IMR-90 (cell line): ENCODE measurements around the gene AK6. TPM values are rescaled to one million over a fixed set of nuclear protein-coding genes. Genes with fewer than 3 reads are reported as not detected.

Source experiments
- ATAC-seq: fragments of 200-7000 bp; cut with Tn5 transposase; 2 replicates; pipeline ENCODE4 v1.9.1; 2020; ENCODE audit warnings: low read depth, mild to moderate bottlenecking, moderate library complexity
- BruUV-seq: library from RNA; stranded (reverse); fragments of 400-500 nt; replicated peaks from 2 replicates; lab custom pipeline; 2021; lab: Mats Ljungman, UMichigan
- CTCF ChIA-PET: fragments of 300-600 bp; formaldehyde crosslinking; extraction: SDS; loops from one replicate; lab custom pipeline; 2021; ENCODE audit warnings: antibody characterized with exemption; lab: Yijun Ruan, JAX
- POLR2A ChIA-PET: fragments of 300-600 bp; sonication (Branson Sonifier 250); formaldehyde crosslinking; loops from one replicate; lab custom pipeline; 2022; ENCODE audit warnings: antibody characterized with exemption; ENCODE audit not compliant: unreplicated experiment; lab: Charles Lee
- DNase-seq: peaks from one replicate; pipeline ENCODE4 v3.0.0; 2013
- H2AFZ ChIP-seq: replicated peaks from 2 replicates; pipeline ENCODE3; 2013; ENCODE audit warnings: low read length, mild to moderate bottlenecking; ENCODE audit not compliant: poor library complexity
- H2AK5ac ChIP-seq: 2 replicates; pipeline ENCODE4 v1.6.1; 2013; ENCODE audit warnings: low read depth, low read length, inconsistent platforms
- H2AK9ac ChIP-seq: replicated peaks from 2 replicates; pipeline ENCODE3; 2013; ENCODE audit warnings: mild to moderate bottlenecking, low read depth, low read length, moderate library complexity; ENCODE audit not compliant: poor library complexity
- H2BK120ac ChIP-seq: 2 replicates; pipeline ENCODE4 v1.6.1; 2013; ENCODE audit warnings: low read depth, low read length, inconsistent platforms
- H2BK15ac ChIP-seq: 3 replicates; pipeline ENCODE4 v1.6.1; 2013; ENCODE audit warnings: low read depth, low read length, inconsistent platforms
- H2BK20ac ChIP-seq: 2 replicates; pipeline ENCODE4 v1.6.1; 2013; ENCODE audit warnings: low read depth, mild to moderate bottlenecking, inconsistent platforms, low read length, moderate library complexity
- H2BK5ac ChIP-seq: 2 replicates; pipeline ENCODE4 v1.6.1; 2013; ENCODE audit warnings: mild to moderate bottlenecking, low read depth, low read length, inconsistent platforms; ENCODE audit not compliant: poor library complexity, severe bottlenecking
- H3K14ac ChIP-seq: replicated peaks from 2 replicates; pipeline ENCODE4 v1.6.1; 2013; ENCODE audit warnings: low read depth, low read length, inconsistent platforms
- H3K18ac ChIP-seq: 2 replicates; pipeline ENCODE4 v1.6.1; 2013; ENCODE audit warnings: low read depth, low read length, control low read depth
- H3K23ac ChIP-seq: 2 replicates; pipeline ENCODE4 v1.6.1; 2013; ENCODE audit warnings: low read depth, low read length, inconsistent platforms
- H3K27ac ChIP-seq: 2 replicates; pipeline ENCODE4 v1.5.1; 2013; ENCODE audit warnings: mild to moderate bottlenecking, control low read depth, low read length; ENCODE audit not compliant: insufficient read depth
- H3K27me3 ChIP-seq: 2 replicates; pipeline ENCODE4 v1.6.1; 2013; ENCODE audit warnings: low read length; ENCODE audit not compliant: control insufficient read depth, insufficient read depth
- H3K36me3 ChIP-seq: 2 replicates; pipeline ENCODE4 v1.6.1; 2013; ENCODE audit warnings: low read length, mixed read lengths; ENCODE audit not compliant: control insufficient read depth, insufficient read depth
- H3K4ac ChIP-seq: 2 replicates; pipeline ENCODE4 v1.6.1; 2013; ENCODE audit warnings: low read depth, low read length, inconsistent platforms
- H3K4me1 ChIP-seq: 2 replicates; pipeline ENCODE4 v1.6.1; 2013; ENCODE audit warnings: low read length, mixed read lengths; ENCODE audit not compliant: control insufficient read depth, insufficient read depth
- H3K4me2 ChIP-seq: 2 replicates; pipeline ENCODE4 v1.6.1; 2013; ENCODE audit warnings: low read depth, mild to moderate bottlenecking, control low read depth, low read length, moderate library complexity
- H3K4me3 ChIP-seq: 2 replicates; pipeline ENCODE4 v1.5.1; 2013; ENCODE audit warnings: low read depth, mild to moderate bottlenecking, control low read depth, low read length, moderate library complexity; ENCODE audit not compliant: insufficient read depth
- H3K56ac ChIP-seq: 2 replicates; pipeline ENCODE4 v1.6.1; 2013; ENCODE audit warnings: low read length, inconsistent platforms; ENCODE audit not compliant: insufficient read depth; ENCODE audit errors: extremely low read depth
- H3K79me1 ChIP-seq, 2 experiments: 2 replicates each; pipeline ENCODE4 v1.6.1; 2013; ENCODE audit warnings: low read length in 2 of 2, inconsistent platforms in 1 of 2, low read depth in 1 of 2
- H3K9ac ChIP-seq: 2 replicates; pipeline ENCODE4 v1.6.1; 2013; ENCODE audit warnings: low read depth, low read length, control low read depth
- H3K9me1 ChIP-seq: 2 replicates; pipeline ENCODE4 v1.6.1; 2013; ENCODE audit warnings: low read length, inconsistent platforms; ENCODE audit not compliant: insufficient read depth
- H3K9me3 ChIP-seq: 2 replicates; pipeline ENCODE4 v1.6.1; 2013; ENCODE audit warnings: low read length; ENCODE audit not compliant: control insufficient read depth, insufficient read depth
- H4K20me1 ChIP-seq: 2 replicates; pipeline ENCODE4 v1.6.1; 2013; ENCODE audit warnings: low read length, inconsistent platforms; ENCODE audit not compliant: insufficient read depth
- H4K5ac ChIP-seq: 2 replicates; pipeline ENCODE4 v1.6.1; 2013; ENCODE audit warnings: mild to moderate bottlenecking, low read depth, low read length, control low read depth
- H4K8ac ChIP-seq, 2 experiments: 2 replicates each; pipeline ENCODE4 v1.6.1; 2013; ENCODE audit warnings: low read depth in 2 of 2, low read length in 2 of 2, control low read depth in 1 of 2, inconsistent platforms in 1 of 2
- H4K91ac ChIP-seq: 2 replicates; pipeline ENCODE4 v1.6.1; 2013; ENCODE audit warnings: low read depth, low read length, inconsistent platforms; ENCODE audit not compliant: insufficient read depth
- BHLHE40 ChIP-seq: fragments of 150-350 bp; IDR thresholded peaks from 2 replicates; pipeline ENCODE4 v1.6.1; 2016; ENCODE audit warnings: mild to moderate bottlenecking, low read depth, low read length
- CEBPB ChIP-seq: IDR thresholded peaks from 2 replicates; pipeline ENCODE4 v1.6.1; 2012; ENCODE audit warnings: low read depth, low read length, improper control_type of control experiment
- MAFK ChIP-seq: IDR thresholded peaks from 2 replicates; pipeline ENCODE4 v1.6.1; 2012; ENCODE audit warnings: low read depth, low read length, improper control_type of control experiment
- MXI1 ChIP-seq: IDR thresholded peaks from 2 replicates; pipeline ENCODE4 v1.6.1; 2012; ENCODE audit warnings: low read depth, mild to moderate bottlenecking, low read length, moderate library complexity, borderline replicate concordance
- POLR2A ChIP-seq: IDR thresholded peaks from 2 replicates; pipeline ENCODE4 v1.6.1; 2012; ENCODE audit warnings: mild to moderate bottlenecking, low read depth, low read length
- SMC3 ChIP-seq: fragments of 150-350 bp; IDR thresholded peaks from 2 replicates; pipeline ENCODE4 v1.6.1; 2016; ENCODE audit warnings: low read depth, mild to moderate bottlenecking, antibody characterized with exemption, low read length, moderate library complexity
- WGBS, 2 experiments: methylation state at CpG; one replicate each; pipeline versions ENCODE4 v1.1.5 to v1.1.7; 2013; ENCODE audit warnings: missing lambda C conversion rate in 2 of 2; ENCODE audit not compliant: insufficient read length in 1 of 2; ENCODE audit errors: extremely low coverage in 2 of 2; 5-methylcytosine and 5-hydroxymethylcytosine counted together
- dilution Hi-C: fragments of 300-500 bp; cut with HindIII; formaldehyde crosslinking; loops from one replicate; pipeline ENCODE4 v1.14.3; 2018; ENCODE audit warnings: low sequenced_read_pairs; ENCODE audit not compliant: unreplicated experiment
- in situ Hi-C: fragments of 300-500 bp; cut with MboI; formaldehyde crosslinking; loops from 3 replicates; pipeline ENCODE4 v1.14.3; 2019; ENCODE audit warnings: low sequenced_read_pairs, inconsistent platforms, mixed read lengths
- intact Hi-C: fragments of 100-400 bp; cut with micrococcal nuclease; formaldehyde crosslinking; loops from 2 replicates; pipeline ENCODE4 v1.10.0; 2022
- polyA plus RNA-seq, 3 experiments: library from polyadenylated mRNA; depleted of rRNA; stranded (reverse); fragments of >200 nt; gene quantifications; 2 replicates each; pipeline ENCODE4 v1.2.3, GENCODE V29; 2012; ENCODE audit warnings: low replicate concordance in 1 of 3
- total RNA-seq: library from RNA; depleted of rRNA; stranded (reverse); fragments of >200 nt; gene quantifications from 2 replicates; pipeline ENCODE4 v1.2.3, GENCODE V29; 2012
- TF ChIP-seq, protein P1 (sequence below): conservative IDR thresholded peaks from 2 replicates; pipeline ENCODE4 v1.5.1; 2012; ENCODE audit warnings: mild to moderate bottlenecking, low read depth, low read length, improper control_type of control experiment
- TF ChIP-seq, protein P2 (sequence below): fragments of 150-350 bp; IDR thresholded peaks from 2 replicates; pipeline ENCODE4 v1.6.1; 2016; ENCODE audit warnings: low read depth, mild to moderate bottlenecking, low read length, moderate library complexity, borderline replicate concordance

Gene AK6
- total and polyA plus RNA-seq, 2 of the 4 experiments (the other 2 are of a cell fraction) = 14.7 to 34.4 TPM

DNA sequence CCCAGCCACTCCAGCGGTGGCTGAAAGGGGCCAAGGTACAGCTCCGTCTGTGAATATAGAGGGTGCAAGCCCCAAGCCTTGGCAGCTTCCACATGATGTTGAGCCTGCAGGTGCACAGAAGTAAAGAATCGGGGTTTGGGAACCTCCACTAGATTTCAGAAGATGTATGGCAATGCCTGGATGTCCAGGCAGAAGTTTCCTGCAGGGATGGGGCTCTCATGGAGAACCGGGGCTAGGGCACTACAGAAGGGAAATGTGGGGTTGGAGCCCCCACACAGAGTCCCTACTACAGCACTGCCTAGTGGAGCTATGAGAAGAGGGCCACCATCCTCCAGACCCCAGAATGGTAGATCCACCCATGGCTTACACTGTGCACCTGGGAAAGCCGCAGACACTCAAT lies 59.9 kb downstream of the AK6 start:
- H3K18ac ChIP-seq = no peak overlapping the region
- H3K27me3 ChIP-seq = no peaks in the 10 kb centered on the region
- H3K9me3 ChIP-seq = no peaks in the 10 kb centered on the region
- H3K14ac ChIP-seq = no peak overlapping the region
- no peak overlapping the region for H2BK120ac ChIP-seq
- H2BK5ac ChIP-seq = no peak overlapping the region
- TF ChIP-seq, protein P1, sequence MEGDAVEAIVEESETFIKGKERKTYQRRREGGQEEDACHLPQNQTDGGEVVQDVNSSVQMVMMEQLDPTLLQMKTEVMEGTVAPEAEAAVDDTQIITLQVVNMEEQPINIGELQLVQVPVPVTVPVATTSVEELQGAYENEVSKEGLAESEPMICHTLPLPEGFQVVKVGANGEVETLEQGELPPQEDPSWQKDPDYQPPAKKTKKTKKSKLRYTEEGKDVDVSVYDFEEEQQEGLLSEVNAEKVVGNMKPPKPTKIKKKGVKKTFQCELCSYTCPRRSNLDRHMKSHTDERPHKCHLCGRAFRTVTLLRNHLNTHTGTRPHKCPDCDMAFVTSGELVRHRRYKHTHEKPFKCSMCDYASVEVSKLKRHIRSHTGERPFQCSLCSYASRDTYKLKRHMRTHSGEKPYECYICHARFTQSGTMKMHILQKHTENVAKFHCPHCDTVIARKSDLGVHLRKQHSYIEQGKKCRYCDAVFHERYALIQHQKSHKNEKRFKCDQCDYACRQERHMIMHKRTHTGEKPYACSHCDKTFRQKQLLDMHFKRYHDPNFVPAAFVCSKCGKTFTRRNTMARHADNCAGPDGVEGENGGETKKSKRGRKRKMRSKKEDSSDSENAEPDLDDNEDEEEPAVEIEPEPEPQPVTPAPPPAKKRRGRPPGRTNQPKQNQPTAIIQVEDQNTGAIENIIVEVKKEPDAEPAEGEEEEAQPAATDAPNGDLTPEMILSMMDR = no peak
- TF ChIP-seq MAFK (no peak), POLR2A (no peak), CEBPB (no peak), BHLHE40 (no peak), MXI1 (no peak), SMC3 (no peak)
- TF ChIP-seq, protein P2, sequence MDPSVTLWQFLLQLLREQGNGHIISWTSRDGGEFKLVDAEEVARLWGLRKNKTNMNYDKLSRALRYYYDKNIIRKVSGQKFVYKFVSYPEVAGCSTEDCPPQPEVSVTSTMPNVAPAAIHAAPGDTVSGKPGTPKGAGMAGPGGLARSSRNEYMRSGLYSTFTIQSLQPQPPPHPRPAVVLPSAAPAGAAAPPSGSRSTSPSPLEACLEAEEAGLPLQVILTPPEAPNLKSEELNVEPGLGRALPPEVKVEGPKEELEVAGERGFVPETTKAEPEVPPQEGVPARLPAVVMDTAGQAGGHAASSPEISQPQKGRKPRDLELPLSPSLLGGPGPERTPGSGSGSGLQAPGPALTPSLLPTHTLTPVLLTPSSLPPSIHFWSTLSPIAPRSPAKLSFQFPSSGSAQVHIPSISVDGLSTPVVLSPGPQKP = no peak
- 100% methylated on average over 1 of the region's 5 CpGs; no CpG with 5 or more reads in 1 of the 2 experiments for WGBS, 2 experiments
- no peaks in the 10 kb centered on the region for H3K4me1 ChIP-seq
- H3K36me3 ChIP-seq = no peaks in the 10 kb centered on the region
- intact Hi-C loops (no loop called here), dilution Hi-C loops (no loop called here), in situ Hi-C loops (no loop called here)
- no peak overlapping the region for H3K56ac ChIP-seq
- ATAC-seq = no peak
- H2AK5ac ChIP-seq = no peak overlapping the region
- no peaks in the 10 kb centered on the region for H3K9me1 ChIP-seq
- BruUV-seq = no TSS peak
- no peak overlapping the region for H3K4me2 ChIP-seq
- no peak overlapping the region for H3K4ac ChIP-seq
- ChIA-PET POLR2A (no interaction called here), CTCF (no interaction called here)
- H4K91ac ChIP-seq = no peak overlapping the region
- no peak overlapping the region for H3K9ac ChIP-seq
- H4K8ac ChIP-seq = no peak overlapping the region
- H4K5ac ChIP-seq = no peak overlapping the region
- H2BK15ac ChIP-seq = no peak overlapping the region
- H2AFZ ChIP-seq = no peak overlapping the region
- no peak overlapping the region for H3K27ac ChIP-seq
- H3K79me1 ChIP-seq = no peaks in the 10 kb centered on the region
- H3K23ac ChIP-seq = no peak overlapping the region
- H3K4me3 ChIP-seq = no peak overlapping the region
- no peak overlapping the region for H2AK9ac ChIP-seq
- DNase-seq = no peak
- no peak overlapping the region for H2BK20ac ChIP-seq
- no peaks in the 10 kb centered on the region for H4K20me1 ChIP-seq
